Osteocyte (in vitro differentiated cells): ENCODE measurements around the gene CYP27B1. TPM values are rescaled to one million over a fixed set of nuclear protein-coding genes. Genes with fewer than 3 reads are reported as not detected.
A peak's percentile ranks its signal among the peaks of the same experiment; 100 is the strongest.

ENCODE experiments used
- DNase-seq: peaks from one replicate; pipeline ENCODE4 v3.0.0; 2021; ENCODE audit warnings: mixed read lengths; ENCODE audit not compliant: unreplicated experiment; ENCODE audit errors: extremely low spot score
- H3K27ac Mint-ChIP-seq: one replicate; pipeline ENCODE4 v1.8.0; 2021; ENCODE audit warnings: mild to moderate bottlenecking, mixed read lengths; ENCODE audit not compliant: unreplicated experiment
- H3K27me3 Mint-ChIP-seq: one replicate; pipeline ENCODE4 v1.8.0; 2021; ENCODE audit warnings: mixed read lengths; ENCODE audit not compliant: unreplicated experiment
- H3K36me3 Mint-ChIP-seq: one replicate; pipeline ENCODE4 v1.8.0; 2021; ENCODE audit warnings: mixed read lengths; ENCODE audit not compliant: unreplicated experiment
- H3K4me1 Mint-ChIP-seq: one replicate; pipeline ENCODE4 v1.8.0; 2021; ENCODE audit warnings: mixed read lengths; ENCODE audit not compliant: unreplicated experiment
- H3K4me3 Mint-ChIP-seq: one replicate; pipeline ENCODE4 v1.8.0; 2021; ENCODE audit warnings: mild to moderate bottlenecking, moderate library complexity, mixed read lengths; ENCODE audit not compliant: unreplicated experiment
- H3K9me3 Mint-ChIP-seq: one replicate; pipeline ENCODE4 v1.8.0; 2021; ENCODE audit warnings: mixed read lengths; ENCODE audit not compliant: unreplicated experiment
- total RNA-seq: library from RNA; stranded (reverse); gene quantifications from 2 replicates; pipeline ENCODE4 v1.2.1, GENCODE V29; 2021
- TF ChIP-seq, protein P1 (sequence below): fragments of 200-600 bp; sonication (generic); IDR thresholded peaks from 2 replicates; pipeline ENCODE4 v1.5.0; 2021; ENCODE audit warnings: antibody characterized with exemption, mild to moderate bottlenecking, moderate library complexity

The CYP27B1 gene
- total RNA-seq, 1 donor from 2014 or later = 1.7 TPM

DNA sequence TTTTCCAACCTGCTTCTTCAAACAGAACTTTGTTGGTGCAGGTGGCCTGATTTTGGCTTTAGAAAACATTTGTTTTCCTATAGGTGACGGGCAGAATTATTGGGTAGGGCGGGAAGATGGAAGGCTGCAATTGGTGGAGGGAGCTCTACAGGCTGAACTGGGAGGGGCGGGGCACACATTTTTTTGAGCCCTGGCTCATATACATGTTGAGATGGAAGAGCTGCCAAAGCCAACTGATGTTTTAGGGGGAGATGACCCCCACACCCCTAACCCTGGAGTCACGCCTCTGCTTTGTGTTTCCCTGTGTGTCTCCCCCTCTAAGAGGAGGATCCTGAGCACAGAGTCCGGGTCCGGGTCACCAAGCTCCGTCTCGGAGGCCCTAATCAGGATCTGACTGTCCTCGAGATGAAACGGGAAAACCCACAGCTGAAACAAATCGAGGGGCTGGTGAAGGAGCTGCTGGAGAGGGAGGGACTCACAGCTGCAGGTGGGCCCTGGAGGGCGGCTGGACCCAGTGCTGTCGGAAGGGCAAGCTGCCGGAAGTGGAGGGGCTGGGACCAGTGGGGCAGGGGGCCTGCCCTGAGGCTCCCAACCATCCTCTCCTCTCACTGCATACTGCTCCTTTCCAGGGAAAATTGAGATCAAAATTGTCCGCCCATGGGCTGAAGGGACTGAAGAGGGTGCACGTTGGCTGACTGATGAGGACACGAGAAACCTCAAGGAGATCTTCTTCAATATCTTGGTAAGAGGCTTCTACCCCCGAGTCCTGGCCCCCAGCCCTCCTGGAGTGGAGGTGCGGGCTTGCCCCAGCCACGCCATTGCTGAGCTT, 46.9 kb downstream of the CYP27B1 start:
- peaks cover 28% of the 10 kb centered on the region for H3K36me3 Mint-ChIP-seq
- TF ChIP-seq, protein P1, sequence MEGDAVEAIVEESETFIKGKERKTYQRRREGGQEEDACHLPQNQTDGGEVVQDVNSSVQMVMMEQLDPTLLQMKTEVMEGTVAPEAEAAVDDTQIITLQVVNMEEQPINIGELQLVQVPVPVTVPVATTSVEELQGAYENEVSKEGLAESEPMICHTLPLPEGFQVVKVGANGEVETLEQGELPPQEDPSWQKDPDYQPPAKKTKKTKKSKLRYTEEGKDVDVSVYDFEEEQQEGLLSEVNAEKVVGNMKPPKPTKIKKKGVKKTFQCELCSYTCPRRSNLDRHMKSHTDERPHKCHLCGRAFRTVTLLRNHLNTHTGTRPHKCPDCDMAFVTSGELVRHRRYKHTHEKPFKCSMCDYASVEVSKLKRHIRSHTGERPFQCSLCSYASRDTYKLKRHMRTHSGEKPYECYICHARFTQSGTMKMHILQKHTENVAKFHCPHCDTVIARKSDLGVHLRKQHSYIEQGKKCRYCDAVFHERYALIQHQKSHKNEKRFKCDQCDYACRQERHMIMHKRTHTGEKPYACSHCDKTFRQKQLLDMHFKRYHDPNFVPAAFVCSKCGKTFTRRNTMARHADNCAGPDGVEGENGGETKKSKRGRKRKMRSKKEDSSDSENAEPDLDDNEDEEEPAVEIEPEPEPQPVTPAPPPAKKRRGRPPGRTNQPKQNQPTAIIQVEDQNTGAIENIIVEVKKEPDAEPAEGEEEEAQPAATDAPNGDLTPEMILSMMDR = no peak
- H3K4me1 Mint-ChIP-seq = peaks cover 13% of the 10 kb centered on the region
- H3K27me3 Mint-ChIP-seq = no peaks in the 10 kb centered on the region
- H3K27ac Mint-ChIP-seq = no peak overlapping the region
- no peak overlapping the region for H3K4me3 Mint-ChIP-seq
- DNase-seq = peak; percentile 82
- H3K9me3 Mint-ChIP-seq = no peaks in the 10 kb centered on the region

DNA sequence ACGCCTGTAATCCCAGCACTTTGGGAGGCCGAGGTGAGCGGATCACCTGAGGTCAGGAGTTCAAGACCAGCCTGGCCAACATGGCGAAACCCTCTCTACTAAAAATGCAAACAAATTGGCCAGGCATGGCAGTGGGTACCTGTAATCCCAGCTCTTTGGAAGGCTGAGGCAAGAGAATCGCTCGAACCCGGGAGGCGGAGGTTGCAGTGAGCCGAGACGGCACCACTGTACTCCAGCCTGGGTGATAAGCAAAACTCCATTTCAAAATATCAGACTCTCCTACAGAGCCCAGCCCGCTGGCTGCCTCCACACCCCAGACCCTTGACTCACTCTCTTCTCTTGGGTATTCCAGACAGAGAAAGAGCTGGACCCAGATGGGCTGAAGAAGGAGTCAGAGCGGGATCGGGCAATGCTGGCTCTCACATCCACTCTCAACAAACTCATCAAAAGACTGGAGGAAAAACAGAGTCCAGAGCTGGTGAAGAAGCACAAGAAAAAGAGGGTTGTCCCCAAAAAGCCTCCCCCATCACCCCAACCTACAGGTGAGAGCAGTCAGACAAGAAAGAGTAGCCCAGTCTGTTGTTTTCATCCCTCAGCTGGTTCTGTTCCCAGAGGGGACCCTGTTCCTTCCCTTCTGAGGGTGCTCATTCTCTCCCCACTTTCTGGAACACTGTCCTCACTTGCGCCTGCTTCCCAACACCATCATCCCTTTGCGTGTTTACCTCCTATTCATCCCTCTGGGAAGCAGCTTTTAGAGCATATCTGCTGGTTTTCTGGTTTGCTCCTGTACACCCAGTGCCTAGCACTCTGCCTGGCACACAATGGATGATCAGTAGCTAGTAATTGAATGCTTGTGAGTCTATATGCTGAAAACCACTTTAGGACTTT, 48.0 kb downstream of the CYP27B1 start:
- peak; percentile 66 for DNase-seq
- TF ChIP-seq, protein P1 = no peak
- Mint-ChIP-seq H3K36me3 (peaks cover 28% of the 10 kb centered on the region), H3K27ac (no peak overlapping the region), H3K9me3 (no peaks in the 10 kb centered on the region), H3K27me3 (no peaks in the 10 kb centered on the region), H3K4me1 (peaks cover 12% of the 10 kb centered on the region), H3K4me3 (no peak overlapping the region)

DNA sequence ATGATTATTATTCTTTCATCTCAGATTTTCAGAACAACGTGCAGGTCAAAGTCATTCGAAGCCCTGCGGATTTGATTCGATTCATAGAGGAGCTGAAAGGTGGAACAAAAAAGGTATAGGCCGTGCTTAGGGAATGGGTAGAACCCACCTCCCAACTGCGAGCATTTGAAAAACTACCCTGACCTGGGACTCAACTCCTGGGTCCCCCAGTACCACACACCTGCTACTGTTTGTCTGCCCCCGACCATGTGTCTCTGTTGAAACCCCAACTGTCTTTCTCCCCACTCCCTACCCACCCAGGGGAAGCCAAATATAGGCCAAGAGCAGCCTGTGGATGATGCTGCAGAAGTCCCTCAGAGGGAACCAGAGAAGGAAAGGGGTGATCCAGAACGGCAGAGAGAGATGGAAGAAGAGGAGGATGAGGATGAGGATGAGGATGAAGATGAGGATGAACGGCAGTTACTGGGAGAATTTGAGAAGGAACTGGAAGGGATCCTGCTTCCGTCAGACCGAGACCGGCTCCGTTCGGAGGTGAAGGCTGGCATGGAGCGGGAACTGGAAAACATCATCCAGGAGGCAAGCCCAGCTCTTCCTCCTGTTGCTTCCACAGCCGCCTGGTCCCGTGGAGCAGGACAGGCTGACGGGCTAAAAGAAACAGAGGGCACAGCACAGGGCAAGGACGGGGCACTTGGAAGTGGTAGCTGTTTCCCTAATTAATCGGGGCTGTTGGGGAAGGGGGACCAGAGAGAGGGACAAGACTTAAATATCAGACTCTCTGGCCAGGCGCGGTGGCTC, 48.8 kb downstream of the CYP27B1 start:
- H3K4me3 Mint-ChIP-seq = no peak overlapping the region
- H3K4me1 Mint-ChIP-seq = peaks cover 4% of the 10 kb centered on the region
- H3K27ac Mint-ChIP-seq = no peak overlapping the region
- TF ChIP-seq, protein P1 = no peak
- no peaks in the 10 kb centered on the region for H3K27me3 Mint-ChIP-seq
- peaks cover 30% of the 10 kb centered on the region for H3K36me3 Mint-ChIP-seq
- no peaks in the 10 kb centered on the region for H3K9me3 Mint-ChIP-seq
- DNase-seq = peak; percentile 67

DNA sequence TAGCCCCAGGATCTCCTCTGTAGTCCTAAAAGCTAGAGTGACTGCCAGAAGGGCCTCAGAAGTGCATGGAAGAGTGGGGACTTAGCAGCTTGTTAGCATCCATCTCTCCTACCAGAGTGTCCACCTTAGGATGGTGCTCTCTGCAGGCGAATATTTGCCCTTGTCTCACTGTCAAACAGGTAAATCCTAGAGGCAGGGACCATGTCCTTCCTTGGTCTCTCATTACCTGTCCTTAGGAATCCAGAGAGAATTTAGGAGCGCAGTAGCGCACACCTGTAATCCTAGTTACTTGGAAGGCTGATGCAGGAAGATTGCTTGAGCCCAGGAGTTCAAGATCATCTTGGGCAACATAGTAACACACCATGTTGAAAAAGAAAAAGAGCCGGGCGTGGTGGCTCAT, 49.7 kb downstream of the CYP27B1 start:
- H3K27ac Mint-ChIP-seq = no peak overlapping the region
- TF ChIP-seq, protein P1 = no peak
- H3K4me1 Mint-ChIP-seq = no peaks in the 10 kb centered on the region
- no peaks in the 10 kb centered on the region for H3K27me3 Mint-ChIP-seq
- peaks cover 34% of the 10 kb centered on the region for H3K36me3 Mint-ChIP-seq
- DNase-seq = peak; percentile 62
- no peak overlapping the region for H3K4me3 Mint-ChIP-seq
- peaks cover under 1% of the 10 kb centered on the region for H3K9me3 Mint-ChIP-seq
